AML-193 (cell line): ENCODE data around the gene NSUN4.
"Not testable (repeated sequence)": the region's sequence is repeated elsewhere in the genome, so short reads cannot be mapped to it uniquely, and the experiment has no call there.

Experiments
- DNase-seq, 2 experiments: peaks; one replicate each; lab custom pipeline; 2025; lab: John Stamatoyannopoulos, UW

The NSUN4 gene

DNA sequence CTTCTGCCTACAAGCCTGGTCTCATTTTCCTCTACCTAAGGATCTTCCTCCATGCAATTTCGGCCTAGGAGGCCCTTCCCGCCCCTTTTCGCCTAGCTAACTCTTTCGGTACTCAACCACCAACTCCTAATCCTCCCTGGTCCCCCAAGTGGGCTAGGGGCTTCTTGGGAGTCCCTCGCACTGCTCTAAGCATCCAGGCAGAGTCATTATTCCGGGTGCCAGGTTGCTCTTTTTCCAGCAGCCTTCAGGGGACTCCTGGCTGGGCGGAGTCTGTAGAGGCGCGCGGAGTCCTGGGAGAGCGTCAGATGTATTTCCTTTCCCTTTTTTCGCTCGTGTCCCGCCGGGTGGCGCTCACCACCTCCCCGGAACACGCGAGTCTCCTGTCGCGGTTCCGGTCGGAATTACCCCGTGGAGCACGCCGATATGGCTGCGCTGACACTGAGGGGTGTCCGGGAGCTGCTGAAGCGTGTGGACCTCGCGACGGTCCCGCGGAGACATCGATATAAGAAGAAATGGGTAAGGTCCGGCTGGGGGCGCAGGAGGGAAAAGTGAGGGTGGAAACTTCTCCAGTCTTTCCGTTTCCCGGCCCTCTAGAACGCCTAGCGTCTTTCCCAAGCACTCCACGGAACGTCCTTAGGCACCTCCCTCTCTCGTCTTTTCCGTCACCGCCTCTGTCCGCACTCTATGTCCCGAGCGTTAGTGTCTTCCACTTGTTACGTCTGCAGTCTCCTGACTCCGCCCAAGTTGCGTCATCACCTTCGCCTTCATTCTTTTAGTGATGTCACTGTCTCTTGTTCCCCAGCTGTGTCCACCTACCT, at the start of gene NSUN4:
Gene NSUN4, plus strand, starts transcription at position 404 of the 818 bp plus-strand sequence. Its CDS starts 20 bp downstream, at position 424.
- peak; percentile 85 to 89 for DNase-seq

DNA sequence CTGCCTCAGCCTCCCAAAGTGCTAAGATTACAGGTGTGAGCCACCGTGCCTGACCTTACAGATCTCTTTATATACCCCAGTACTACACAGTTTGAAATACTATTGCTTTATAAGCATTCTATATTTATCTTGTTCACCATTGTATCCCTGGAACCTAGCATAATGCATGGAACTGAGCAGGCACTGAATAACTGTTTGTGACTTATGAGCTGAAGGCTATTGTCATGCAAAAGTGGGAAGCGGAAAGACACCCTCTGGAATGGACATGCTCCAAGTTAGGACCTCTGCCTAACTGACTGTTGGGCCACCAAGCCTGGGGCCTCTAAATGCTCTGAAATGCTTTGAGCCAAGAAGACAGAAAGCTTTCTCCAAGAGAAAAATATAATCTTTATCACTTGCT, 45.3 kb upstream of the NSUN4 start:
- DNase-seq: no peak

DNA sequence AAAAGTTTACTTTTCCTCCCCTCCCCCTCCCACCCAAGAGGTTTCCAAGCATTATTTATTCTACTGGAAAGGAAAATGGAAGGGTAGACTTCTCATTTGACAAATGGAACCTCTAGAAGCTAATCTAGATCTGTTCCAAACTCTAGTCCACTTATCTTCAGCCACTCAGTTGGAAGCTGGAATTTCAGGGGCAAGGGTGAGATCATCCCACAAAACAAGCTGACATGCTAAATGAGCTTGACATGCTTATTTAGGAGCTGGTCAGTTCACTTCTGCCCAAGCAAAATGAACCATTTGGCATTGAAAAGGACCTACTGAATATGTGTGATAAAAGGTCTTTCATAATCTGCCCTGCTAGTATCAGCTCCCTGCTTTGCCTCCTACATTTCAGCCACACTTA, 42.2 kb upstream of the NSUN4 start:
- DNase-seq: no peak

DNA sequence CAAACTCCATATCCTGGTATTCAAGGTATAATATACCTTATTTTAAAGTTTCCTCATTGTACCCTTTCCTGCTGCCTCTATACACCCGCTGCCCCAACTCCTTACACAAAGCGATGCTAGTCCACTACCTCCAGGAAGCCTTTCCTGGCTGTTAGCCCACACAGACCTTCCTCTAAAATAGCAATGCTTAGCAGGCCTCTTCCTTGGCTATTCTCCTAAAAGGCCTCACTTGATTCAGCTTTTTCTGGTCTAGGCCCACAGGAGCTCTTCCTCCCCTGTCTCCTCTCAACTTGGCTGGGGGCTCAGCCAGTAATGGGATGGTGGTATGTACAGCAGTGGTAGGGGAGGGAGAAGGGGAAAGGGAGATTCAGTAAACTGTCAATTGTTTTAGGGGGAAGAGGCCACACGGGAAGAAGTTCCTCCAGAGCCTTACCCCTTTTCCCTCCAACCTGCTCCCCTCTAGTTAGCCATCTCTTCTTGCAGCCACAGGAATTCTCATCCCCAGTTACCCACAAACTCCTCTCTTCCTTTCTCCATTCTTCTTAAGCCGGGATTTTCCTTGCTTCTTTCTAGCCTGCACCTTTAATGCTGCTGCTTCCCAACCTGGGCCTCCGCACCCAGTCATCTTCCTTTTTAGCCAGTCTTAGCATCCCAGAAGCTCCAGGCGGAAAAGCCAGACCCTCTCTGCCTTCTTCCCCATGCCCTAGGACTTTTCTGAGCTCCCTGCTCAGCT, 39.8 kb upstream of the NSUN4 start:
- DNase-seq: peak in 1 of 2 experiments; percentile 13

DNA sequence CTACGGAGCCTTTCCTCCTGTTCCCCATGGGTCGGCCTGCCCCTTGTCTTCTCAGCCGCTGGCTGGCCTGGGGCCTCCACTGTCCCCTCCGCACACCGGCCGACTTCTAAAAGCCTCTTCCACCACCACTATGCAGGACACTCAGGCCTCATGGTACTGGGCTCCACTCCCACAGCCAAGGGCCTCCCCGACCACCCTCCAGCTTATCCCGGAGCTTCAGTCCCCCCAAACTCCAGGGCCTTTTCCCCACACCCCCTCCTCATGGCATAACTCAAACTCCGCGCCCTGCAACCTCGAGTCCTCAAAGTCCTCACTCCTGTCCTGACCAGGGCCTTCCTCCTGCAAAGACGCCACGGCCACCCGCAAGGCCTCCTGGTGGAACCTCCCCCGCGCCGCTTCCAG, 39.2 kb upstream of the NSUN4 start:
- peak in 1 of 2 experiments; percentile 20 for DNase-seq

DNA sequence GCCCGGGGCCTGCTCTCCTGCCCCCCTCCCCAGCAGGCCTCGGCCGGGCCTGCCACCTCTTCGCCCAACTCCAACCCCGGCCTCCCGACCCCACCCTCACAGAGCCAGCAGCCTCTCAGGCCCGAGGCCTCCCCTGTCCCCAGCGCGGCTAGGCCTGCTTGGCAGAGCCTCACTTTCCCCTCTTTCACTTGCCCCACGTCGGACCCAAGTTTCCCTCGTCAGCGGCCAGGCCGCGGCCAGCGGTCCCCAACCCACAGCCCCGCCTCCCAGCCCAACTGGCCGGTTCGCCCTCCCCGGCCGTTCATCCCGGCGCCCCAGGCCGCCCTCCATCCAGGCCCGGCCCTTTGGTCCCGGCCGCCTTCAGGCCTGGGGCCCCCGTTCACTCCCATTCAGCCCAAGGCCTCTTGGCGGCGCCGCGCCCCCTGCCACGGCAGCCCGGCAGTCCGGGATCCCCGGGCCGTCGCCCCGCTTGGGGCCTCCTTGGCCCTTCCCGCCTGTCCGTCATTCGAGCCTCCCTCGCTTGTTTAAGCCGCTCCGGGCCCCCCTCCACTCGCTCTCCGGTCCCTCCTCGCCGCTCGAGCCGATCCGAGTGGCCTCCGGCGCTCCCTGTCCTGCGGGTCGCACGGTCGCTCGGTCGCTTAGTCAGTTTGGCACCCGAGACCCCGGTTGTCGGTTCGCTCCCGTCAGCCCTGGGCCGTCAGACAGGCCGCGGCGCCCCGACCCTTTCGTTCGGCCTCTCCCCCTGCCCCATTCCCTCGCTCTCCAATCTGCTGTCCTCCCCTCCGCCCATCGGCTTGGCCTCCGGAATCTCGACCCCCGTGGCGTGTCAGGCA, 38.6 kb upstream of the NSUN4 start:
- peak; percentile 9 to 41 for DNase-seq

DNA sequence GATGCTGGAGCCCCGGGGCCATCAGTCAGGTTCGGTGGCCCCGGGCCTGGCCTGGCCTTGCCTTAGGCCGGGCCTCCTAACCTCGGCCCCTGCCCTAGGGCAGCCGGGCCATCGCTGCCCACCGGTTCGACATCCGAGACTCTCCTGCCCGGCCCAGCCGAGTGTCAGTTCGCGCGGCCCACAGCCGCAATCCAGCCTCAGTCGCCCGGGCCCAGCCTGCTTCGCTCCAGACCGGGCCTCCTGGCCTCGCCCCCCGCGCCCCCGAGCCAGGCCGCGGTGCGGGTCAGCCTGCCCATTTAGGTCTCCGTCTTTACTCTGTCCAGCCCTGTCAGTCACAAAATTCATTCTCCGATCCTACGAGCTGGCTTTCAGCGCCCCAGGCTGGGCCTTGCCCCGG, 38.0 kb upstream of the NSUN4 start:
- DNase-seq: no peak

DNA sequence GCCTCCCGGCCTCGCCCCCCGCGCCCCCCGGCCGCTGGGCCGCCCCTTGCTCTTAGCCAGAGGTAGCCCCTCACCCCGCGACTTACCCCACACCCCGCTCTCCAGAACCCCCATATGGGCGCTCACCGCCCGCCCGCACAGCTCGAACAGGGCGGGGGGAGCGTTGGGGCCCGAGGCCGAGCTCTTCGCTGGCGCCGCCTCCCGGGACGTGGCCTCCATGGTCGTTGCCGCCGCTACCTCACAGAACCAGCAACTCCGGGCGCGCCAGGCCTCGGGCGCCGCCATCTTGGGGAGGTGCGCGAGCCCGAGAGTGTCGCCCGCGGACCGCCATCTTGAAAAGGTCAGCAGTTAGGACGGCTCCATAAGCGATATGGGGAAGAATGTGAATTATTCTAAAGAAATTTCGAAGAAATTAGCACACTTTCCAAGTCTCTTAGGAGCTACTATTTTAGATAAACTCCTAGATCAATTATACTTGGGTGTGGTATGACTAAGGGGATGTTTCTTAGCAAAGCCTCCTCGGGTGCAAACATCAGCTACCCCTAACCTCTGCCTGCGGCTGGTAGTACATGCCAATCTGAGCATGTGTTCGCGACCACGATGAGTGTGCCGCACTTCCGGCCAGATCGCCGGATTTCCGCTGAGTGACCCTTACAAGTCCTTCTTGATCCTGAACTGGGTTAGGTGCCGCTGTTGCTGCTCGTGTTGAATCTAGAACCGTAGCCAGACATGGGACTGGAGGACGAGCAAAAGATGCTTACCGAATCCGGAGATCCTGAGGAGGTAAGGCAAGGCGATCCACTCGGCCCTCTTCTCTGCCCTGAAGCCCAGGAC, 37.4 kb upstream of the NSUN4 start, which contains the start of the genes LRRC41 and UQCRH:
Gene LRRC41, minus strand, starts transcription at position 579 of the 834 bp plus-strand sequence. Its CDS starts 294 bp downstream, at position 285.
Gene UQCRH, plus strand, starts transcription at position 661 of the 834 bp plus-strand sequence. Its CDS starts 69 bp downstream, at position 730.
- peak; percentile 89 to 96 for DNase-seq

DNA sequence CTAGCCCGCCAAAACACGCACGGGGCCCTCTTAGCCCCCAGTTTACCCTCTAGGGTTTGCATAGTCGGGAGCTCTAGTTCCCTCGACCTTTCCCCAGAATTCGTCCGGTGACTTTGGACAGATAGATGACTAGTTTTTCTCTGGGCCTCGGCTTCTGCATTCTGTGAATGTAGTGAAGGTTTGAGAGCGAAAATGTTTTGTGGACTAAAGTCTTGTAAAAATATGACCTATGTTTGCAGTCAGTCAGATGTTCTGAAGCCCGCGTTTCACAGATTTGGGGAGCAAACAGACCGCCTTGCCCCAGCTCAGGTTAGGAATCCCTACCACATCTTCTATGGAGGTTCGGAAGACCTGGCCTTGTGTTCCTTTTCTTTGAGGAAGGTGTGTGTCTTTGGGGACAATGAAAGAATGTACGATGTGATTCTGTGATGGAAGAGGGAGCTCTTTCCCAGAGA, 36.7 kb upstream of the NSUN4 start:
- DNase-seq: no peak

DNA sequence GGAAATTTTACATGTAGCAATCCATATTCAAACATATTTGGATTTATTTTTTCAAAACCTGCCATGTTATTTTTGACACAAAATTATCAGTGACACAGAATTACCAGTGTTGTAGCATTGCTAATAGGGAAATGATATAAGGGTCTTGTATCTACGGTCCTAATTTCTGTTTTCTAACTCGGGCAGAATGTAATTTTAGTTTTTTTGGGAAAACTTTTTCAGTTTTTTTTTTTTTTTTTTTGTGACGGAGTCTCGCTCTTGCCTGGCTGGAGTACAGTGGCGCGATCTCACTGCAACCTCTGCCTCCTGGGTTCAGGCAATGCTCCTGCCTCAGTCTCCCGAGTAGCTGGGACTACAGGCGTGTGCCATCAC, 34.5 kb upstream of the NSUN4 start:
- no peak for DNase-seq

DNA sequence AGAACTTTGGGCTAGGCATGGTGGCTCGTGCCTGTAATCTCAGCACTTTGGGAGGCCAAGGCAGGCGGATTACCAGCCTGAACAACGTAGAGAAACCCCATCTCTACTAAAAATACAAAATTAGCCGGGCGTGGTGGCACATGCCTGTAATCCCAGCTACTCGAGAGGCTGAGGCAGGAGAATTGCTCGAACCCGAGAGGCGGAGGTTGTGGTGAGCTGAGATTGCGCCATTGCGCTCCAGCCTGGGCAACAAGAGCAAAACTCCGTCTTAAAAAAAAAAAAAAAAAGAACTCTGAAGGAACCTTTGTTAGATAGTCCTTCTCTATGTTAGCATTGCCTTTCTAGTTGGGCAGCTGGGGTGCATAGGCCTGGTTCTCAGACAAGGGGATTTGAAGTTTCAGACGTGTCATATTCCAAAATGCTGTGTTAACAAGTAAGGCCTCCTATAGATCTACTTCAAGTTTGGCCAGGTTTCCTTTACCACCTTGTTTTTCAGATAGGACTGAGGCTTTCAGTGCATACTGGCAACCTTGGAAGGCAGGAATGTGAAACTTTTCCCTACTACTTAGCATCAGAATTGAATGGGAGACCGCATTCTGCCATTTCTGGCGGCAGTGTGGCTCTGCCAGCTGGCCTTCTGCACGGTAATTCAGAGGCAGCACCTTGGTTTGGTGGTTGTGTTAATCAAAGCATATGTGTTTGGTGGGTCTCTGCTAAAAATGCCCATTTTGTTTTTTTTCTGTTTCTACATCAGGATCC, 31.0 kb upstream of the NSUN4 start:
- DNase-seq: no peak

DNA sequence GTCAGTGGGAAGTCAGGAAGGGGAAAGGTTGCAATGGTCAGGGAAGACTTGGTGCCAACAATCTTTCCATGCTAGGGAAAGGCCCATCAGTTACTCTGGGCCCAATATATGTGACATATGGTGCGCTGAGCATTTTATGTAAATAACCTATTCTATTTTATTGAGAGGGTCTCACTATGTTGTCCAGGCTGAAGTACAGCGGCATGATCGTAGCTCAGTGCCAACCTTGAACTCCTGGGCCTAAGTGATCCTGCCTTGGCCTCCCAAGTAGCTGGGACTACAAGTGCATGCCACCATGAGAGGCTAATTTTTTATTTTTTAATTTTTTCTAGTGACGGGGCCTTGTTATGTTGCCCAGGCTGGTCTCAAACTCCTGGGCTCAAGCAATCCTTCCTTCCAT, 30.3 kb upstream of the NSUN4 start:
- no peak for DNase-seq

DNA sequence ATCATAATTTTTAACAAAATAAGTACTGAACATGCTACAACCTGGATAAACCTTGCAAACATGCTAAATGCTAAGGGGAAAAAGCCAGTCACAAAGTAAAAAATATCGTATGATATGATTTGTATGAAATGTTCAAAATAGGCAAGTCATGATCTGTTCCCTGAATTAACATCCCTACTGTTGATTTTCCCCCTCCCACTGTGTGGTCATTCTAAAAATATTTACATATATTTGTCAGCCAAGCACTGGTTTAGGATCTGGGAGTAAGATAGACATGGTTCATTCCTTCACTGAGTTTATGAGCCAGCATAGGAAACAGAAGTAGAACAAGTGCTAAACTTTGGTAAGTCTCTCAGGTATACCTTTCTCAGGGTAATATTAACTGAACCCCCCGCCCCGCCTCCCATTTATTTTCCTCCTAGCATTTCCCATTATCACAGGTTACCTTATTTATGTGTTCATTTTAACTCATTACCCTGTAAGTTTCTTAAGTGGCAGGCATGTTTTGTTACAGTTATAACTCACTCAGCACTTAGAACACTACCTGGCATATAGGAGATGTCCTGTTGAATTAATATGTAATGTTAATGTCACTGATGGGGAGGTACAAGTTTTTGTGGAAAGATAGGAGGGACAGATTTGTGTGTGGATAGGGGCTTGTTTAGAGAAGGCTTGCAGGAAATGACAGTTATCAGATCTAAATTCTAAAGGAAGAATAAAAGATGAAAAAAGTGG, 24.8 kb upstream of the NSUN4 start:
- DNase-seq: no peak

DNA sequence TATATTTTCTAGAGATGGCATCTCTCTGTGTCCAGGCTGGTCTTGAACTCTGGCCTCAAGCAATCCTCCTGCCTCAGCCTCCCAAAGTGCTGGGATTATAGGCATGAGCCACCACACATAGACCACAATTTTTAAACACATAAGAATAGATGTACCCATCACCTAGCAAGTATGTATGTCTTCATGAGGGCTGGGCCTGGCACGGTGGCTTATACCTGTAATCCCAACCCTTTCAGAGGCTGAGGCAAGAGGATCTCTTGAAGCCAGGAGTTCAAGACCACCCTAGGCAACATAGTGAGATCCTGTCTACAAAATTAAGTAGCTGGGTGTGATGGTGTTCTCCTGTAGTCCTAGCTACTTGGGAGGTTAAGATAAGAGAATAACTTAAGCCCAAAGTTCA, 23.3 kb upstream of the NSUN4 start:
- DNase-seq: no peak

DNA sequence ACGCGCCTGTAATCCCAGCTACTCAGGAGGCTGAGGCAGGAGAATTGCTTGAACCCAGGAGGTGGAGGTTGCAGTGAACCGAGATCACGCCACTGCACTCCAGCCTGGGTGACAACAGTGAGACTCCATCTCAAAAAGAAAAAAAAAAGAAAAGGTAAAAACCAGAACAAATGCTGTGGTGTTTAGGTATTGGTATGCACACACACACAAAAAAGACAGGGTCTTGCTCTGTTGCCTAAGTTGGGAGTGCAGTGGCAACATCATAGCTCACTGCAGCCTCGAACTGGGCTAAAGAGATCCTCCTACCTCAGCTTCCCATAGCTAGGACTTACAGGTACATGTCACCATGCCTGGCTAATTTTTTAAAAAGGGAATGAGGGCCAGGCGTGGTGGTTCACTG, 21.3 kb upstream of the NSUN4 start:
- not testable (repeated sequence) for DNase-seq

DNA sequence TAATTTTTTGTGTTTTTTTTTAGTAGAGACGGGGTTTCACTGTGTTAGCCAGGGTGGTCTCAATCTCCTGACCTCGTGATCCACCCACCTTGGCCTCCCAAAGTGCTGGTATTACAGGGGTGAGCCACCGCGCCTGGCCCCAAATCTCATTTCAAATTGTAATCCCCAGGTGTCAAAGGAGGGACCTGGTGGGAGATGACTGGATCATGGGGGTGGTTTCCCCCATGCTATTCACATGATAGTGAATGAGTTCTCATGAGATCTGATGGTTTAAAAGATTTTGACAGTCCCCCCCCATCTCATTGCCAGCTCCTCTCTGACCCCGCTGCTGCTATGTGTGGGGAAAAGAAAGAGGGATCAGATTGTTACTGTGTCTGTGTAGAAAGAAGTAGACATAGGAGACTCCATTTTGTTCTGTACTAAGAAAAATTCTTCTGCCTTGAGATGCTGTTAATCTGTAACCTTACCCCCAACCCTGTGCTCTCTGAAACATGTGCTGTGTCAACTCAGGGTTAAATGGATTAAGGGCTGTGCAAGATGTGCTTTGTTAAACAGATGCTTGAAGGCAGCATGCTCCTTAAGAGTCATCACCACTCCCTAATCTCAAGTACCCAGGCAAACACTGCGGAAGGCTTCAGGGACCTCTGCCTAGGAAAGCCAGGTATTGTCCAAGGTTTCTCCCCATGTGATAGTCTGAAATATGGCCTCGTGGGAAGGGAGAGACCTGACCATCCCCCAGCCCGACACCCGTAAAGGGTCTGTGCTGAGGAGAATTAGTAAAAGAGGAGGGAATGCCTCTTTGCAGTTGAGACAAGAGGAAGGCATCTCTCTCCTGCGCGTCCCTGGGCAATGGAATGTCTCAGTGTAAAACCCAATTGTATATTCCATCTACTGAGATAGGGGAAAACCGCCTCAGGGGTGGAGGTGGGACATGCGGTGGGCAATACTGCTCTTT, 20.4 kb upstream of the NSUN4 start:
- DNase-seq: not testable (repeated sequence)

DNA sequence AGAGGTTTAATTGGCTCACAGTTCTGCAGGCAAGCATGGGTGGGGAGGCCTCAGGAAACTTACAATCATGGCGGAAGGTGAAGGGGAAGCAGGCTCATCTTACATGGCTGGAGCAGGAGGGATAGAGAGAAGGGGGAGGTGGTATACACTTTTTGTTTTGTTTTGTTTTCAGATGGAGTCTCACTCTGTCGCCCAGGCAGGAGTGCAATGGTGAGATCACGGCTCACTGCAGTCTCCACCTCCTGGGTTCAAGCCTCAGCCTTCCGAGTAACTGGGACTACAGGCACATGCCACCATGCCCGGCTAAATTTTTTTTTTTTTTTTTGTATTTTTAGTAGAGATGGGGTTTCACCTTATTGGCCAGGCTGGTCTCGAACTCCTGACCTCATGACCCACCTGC, 18.4 kb upstream of the NSUN4 start:
- not testable (repeated sequence) for DNase-seq

DNA sequence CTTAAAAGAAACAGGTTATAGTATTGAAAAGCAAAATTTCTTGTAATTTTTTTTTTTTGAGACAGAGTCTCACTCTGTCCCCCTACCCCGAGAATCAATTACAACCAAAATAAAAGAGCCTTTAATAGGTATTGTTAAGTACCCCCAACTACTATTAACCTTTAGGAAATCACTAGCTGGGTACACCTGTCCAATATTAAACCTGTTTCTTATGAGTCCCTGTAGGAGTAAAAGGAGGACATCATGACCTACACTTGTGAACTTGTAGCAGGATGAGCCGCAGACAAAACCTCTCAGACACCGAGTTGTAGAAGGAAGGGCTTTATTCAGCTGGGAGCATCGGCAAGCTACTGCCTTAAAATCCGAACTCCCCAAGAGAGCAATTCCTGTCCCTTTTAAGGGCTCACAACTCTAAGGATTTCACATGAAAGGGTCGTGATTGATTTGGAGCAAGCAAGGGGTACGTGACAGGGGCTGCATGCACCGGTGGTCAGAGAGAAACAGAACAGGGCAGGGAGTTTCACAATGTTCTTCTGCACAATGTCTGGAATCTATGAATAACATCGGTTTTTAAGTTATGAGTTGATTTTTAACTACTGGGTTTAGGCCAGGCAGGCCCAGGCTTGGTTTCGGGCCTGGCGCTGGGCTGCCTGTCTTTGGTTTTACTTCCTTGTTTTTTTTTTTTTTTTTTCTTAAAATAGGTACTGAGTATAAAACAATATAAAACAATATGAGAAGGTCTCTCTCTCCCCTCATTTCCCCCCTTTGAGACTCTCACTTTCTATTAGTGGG, 15.1 kb upstream of the NSUN4 start:
- DNase-seq: not testable (repeated sequence)
